Measurements from ENCODE around the gene GPR137.
A peak's percentile ranks its signal among the peaks of the same experiment; 100 is the strongest.

GPR137 gene

DNA sequence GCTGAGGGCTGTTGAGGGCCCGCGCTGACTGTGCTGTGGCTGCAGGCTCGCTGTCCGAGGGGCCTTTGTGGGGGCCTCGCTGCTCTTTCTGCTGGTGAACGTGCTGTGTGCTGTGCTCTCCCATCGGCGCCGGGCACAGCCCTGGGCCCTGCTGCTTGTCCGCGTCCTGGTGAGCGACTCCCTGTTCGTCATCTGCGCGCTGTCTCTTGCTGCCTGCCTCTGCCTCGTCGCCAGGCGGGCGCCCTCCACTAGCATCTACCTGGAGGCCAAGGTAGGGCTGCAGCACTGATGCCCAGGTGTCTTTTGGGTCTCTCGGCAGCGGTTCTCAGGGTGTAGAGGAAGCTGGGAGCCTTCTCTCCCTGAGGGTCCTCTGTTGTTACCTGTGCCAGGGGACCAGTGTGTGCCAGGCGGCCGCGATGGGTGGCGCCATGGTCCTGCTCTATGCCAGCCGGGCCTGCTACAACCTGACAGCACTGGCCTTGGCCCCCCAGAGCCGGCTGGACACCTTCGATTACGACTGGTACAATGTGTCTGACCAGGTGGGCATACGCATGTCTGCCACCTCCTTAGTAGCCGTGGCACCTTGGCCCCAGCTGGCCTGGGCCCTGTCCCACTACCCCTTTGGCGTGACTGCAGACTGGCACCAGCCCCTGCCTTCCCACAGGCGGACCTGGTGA lies 2.2 kb downstream of the GPR137 start:
- no peak for DNase-seq (ENCODE audit: low spot score)

DNA sequence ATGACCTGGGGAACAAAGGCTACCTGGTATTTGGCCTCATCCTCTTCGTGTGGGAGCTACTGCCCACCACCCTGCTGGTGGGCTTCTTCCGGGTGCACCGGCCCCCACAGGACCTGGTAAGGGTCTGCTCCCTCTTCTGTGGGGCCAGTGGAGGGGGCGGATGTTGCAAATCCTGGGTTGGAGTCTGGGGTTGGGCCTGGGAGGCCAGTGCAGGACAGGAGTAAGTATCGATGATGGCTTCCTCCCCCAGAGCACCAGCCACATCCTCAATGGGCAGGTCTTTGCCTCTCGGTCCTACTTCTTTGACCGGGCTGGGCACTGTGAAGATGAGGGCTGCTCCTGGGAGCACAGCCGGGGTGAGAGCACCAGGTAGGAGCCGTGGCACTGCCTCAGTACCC lies 2.7 kb downstream of the GPR137 start:
- DNase-seq (ENCODE audit: low spot score), result no peak

DNA sequence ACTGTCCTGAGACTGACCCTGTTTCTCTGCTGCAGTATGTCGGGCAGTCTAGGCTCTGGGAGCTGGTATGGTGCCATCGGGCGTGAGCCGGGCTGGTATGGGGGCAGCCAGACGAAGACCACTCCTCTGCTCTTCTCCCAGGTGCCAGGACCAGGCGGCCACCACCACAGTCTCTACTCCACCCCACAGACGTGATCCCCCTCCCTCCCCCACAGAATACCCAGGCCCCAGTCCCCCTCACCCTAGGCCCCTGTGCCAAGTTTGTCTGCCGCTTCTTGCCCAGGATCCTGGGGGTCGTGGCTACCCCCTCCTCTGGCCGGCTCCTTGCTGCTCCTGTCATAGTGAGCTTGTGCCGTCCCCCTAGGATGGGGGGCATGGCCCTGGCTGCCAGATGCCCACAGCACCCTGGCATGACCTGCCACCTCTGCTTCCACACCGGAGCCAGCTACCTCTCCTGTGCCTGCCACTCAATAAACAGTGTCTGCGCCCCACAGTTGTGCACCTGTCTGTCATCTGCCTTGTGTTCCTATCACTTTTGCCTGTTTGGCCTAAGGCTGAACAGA lies 3.4 kb downstream of the GPR137 start:
- no peak for DNase-seq (ENCODE audit: low spot score)

DNA sequence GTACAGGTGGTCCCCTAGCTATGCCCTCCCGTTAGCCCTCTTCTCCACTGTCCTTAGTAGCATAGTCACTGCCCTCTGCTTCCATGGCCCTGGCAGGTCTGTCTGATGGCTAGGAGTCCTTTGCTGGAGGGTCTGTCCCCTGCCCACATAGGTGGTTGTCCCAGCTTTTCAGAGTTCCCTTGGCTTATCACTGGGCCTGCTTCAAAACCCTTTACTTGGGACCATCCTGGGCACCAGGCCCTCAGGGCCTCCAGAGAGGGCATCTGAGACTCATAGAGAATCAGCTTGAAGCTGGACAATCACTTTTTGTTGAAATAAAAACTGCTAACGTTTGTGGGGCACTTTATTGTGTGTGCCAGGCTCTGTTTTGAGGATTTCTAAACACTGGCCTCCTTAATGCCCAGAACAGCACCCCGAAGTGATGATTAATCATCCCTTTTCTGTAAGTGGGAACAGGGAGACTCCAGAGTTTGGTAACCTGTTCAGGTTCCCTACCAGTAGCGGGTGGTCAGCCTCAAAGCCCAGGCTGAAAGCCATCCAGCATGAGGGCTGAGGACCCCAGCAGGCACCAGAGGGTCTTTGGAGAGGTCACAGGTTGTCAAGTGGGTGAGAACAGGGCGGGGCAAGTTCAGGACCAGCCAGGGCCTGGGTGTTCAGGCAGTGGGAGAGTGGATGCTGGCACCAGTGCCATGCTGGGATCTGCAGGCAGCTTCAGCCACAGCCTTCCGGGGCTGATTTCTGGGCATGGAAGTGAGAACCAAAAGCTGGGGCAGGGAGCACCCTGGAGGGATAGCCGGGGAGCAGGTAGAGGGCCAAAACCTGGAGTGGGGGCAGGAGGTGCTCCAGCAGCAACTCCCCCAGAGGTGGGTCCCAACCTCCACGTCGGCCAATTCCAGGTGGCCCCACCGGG lies 5.0 kb downstream of the GPR137 start:
- DNase-seq (ENCODE audit: low spot score), result no peak

DNA sequence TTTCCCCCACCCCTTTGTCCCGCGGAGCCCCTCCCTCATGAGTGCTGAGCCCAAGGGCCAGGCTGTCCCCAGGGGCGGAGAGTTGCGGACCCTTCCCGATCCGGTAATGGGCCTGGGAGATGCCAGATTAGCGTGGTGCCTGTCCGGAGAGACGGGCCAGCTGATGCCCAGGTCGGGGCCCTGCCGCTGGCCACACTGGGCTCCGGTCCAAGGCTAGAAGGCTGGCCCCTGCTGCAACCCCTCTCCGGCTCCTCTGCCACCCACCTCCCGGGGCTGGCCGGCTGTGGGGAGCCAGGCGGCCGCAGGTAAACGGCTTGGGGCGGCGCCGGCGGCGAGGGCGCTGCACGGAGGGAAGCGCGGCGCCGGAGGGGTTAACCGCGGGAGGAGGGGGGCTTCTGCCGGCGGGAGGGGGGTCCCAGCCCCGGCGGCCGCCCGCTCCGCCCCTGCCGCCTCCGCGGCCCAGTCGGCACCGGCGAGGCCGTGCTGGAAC lies 5.7 kb downstream of the GPR137 start, which contains the start of gene KCNK4:
KCNK4 (plus strand) TSS at position 41 of the 490 bp plus-strand sequence. CDS start 1,717 bp downstream, outside the sequence.
- DNase-seq (ENCODE audit: low spot score), result no peak

- DNase-seq (ENCODE audit: low spot score), result no peak
Observed at GRCh38 chr11:64291752-64292459, 6.3 kb downstream of the GPR137 start.

GRCh38 chr11:64292460-64293254 lies 7.0 kb downstream of the GPR137 start:
- DNase-seq (ENCODE audit: low spot score), result no peak

DNA sequence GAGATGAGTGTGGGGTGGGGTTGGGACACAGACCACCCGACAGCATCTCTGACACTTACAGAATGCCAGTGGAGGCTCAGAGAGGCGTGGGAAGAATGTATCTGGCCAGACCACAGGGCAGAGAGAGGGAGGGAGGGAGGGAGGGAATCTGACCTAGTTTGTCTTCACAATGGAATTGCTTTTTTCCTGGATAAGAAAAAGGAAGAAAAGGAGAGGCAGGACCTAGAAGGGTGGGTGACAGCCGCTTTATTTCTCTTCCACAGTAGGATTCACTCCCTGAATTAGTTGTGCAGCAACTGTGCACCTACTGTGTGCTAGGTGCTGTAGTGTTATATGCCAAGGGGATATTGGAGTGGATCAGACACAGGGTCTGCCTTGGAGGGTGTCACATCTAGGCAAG lies 9.1 kb downstream of the GPR137 start:
- peak; percentile 63 for DNase-seq (ENCODE audit: low spot score)

- no peak for DNase-seq (ENCODE audit: low spot score)
Observed at GRCh38 chr11:64295760-64296159, 10.1 kb downstream of the GPR137 start.

DNA sequence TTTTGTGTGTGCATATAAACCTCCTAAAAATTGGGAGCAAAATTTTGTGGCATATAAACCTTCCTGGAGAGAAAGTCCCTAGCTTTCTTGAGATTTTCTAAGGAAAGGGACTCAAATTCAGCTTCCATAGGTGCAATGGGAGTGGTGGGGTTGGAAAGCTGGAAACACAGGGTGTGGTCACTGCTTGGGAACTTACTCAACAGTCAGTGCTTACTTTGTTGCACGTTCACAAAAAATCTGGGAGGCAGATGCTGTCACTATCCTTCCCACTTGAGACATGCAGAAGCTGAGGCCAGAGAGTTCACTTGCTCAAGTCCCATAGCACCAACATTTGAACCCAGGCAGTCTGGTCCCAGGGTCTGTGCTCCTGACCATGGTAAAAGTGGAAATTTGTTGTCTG lies 10.6 kb downstream of the GPR137 start:
- no peak for DNase-seq (ENCODE audit: low spot score)

GRCh38 chr11:64296830-64297698 lies 11.4 kb downstream of the GPR137 start:
- no peak for DNase-seq (ENCODE audit: low spot score)

DNA sequence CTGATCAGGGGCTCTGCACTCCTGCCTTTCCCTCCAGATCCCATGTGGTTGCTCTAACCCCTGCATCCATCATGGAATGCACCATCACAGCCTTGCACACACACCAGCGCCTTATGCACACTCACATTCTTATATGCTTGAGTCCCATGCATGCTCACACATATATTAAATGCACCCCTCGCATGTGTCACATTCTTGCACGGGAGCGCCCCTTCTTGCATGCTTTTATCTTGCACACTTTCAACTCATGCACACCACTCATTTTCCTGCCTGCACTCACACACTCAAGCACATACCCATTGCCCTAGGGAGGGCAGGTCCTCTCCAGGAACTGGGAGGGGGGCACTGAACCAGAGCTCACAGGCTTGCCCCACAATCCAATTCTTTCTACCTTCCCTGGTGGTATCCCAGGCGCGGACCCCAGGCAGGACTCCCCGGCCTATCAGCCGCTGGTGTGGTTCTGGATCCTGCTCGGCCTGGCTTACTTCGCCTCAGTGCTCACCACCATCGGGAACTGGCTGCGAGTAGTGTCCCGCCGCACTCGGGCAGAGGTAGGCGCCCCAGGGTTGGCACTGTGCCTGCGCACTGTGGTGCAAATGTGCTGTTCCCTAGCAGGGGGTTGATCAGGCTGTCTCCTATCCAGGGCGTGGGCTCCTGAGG lies 12.2 kb downstream of the GPR137 start:
- no peak for DNase-seq (ENCODE audit: low spot score)

DNA sequence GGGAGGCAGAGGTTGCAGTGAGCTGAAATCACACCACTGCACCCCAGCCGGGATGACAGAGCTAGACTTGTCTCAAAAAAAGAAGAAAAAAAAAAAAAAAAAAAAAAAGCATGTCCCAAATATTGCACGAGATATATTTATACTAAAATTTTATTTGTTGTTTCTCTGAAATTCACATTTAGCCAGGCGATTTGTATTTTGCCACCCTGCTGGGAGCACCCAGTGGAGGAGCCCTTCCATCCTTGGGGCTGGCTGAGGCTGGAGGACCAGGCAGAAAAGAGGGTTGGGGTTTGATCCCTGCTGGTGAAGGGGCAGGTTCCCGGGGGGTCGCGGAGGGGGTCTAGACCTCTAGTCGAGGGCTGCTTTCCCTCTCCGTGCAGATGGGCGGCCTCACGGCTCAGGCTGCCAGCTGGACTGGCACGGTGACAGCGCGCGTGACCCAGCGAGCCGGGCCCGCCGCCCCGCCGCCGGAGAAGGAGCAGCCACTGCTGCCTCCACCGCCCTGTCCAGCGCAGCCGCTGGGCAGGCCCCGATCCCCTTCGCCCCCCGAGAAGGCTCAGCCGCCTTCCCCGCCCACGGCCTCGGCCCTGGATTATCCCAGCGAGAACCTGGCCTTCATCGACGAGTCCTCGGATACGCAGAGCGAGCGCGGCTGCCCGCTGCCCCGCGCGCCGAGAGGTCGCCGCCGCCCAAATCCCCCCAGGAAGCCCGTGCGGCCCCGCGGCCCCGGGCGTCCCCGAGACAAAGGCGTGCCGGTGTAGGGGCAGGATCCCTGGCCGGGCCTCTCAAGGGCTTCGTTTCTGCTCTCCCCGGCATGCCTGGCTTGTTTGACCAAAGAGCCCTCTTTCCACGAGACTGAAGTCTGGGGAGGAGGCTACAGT lies 13.6 kb downstream of the GPR137 start:
- DNase-seq (ENCODE audit: low spot score), result no peak

DNA sequence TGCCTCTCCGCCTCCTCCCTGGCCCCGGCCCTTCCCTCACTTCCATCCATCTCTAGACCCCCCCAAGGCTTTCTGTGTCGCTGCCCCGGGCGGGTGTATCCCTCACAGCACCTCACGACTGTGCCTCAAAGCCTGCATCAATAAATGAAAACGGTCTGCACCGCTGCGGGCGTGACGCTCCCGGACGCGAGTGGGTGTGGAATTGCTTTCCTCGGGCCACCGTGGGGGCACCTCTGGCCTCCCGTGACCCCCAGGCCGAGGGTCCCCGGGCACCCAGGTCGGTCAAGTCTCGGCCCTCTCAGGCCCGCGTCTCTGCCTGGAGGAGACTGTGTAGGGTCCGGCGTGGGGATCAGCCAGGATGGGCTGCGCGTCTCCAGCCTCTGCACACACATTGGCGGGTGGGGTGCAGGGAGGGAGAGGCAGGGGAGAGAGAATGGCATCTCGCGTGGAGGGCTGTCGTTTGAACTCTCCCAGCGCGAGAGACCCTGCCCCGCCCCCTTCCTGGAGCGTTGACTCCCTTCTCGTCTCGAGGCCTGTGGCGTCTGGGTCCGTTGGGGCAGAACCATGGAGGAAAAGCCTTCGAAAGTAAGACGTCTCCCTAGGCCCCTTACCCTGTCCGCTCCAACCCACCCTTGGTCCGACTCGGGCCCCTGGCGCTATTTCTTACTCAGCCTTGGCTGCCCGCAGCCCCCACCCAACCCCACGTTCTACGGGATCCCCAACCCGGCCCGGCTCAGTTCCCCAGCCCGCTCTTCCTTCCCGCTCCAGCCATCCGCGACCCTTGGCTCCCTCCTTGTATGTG lies 14.4 kb downstream of the GPR137 start, which contains the start of gene CATSPERZ:
CATSPERZ (plus strand) TSS at position 512 of the 802 bp plus-strand sequence; CDS start at position 565, 53 bp downstream.
- DNase-seq (ENCODE audit: low spot score), result no peak

GRCh38 chr11:64303109-64304031 lies 17.7 kb downstream of the GPR137 start:
- no peak for DNase-seq (ENCODE audit: low spot score)

- DNase-seq (ENCODE audit: low spot score), result no peak
Observed at GRCh38 chr11:64304032-64304315, 18.3 kb downstream of the GPR137 start.
